K562 (cell line): Measurements from ENCODE around the gene CPNE9. TPM values are rescaled to one million over a fixed set of nuclear protein-coding genes. Genes with fewer than 3 reads are reported as not detected.

ENCODE experiments used
- ATF7 ChIP-seq: fragments of 450-650 bp; IDR thresholded peaks from 2 replicates; pipeline ENCODE4 v1.7.1; 2014; ENCODE audit warnings: mild to moderate bottlenecking, moderate library complexity
- BCL6 ChIP-seq: fragments of 250-450 bp; sonication (Bioruptor Pico); IDR thresholded peaks from 2 replicates; pipeline ENCODE4 v1.4.0; 2020
- C11orf30 ChIP-seq: fragments of 450-650 bp; IDR thresholded peaks from 2 replicates; pipeline ENCODE4 v1.6.1; 2016; ENCODE audit warnings: low read depth, mild to moderate bottlenecking
- CAMTA2 ChIP-seq: fragments of 250-450 bp; sonication (Bioruptor Pico); conservative IDR thresholded peaks from 2 replicates; pipeline ENCODE4 v1.5.1; 2022
- CBX2 ChIP-seq: fragments of 200-600 bp; sonication (generic); IDR thresholded peaks from one replicate; pipeline ENCODE4 v1.6.1; 2012; ENCODE audit warnings: mild to moderate bottlenecking, low read length, inconsistent platforms; ENCODE audit not compliant: insufficient read depth, poor library complexity, severe bottlenecking
- ETV1 ChIP-seq: fragments of 450-650 bp; conservative IDR thresholded peaks from 2 replicates; pipeline ENCODE4 v1.6.1; 2016; ENCODE audit warnings: missing genetic modification characterization, control low read depth, low read depth, missing compliant biosample characterization
- GABPA ChIP-seq: fragments of 200-800 bp; sonication (Bioruptor generic); conservative IDR thresholded peaks from 2 replicates; pipeline ENCODE4 v1.6.1; 2016; ENCODE audit warnings: low read depth, missing genetic modification characterization, missing compliant biosample characterization
- GTF2E2 ChIP-seq: fragments of 200-800 bp; sonication (Bioruptor generic); IDR thresholded peaks from 2 replicates; pipeline ENCODE4 v1.6.1; 2016; ENCODE audit warnings: missing genetic modification characterization, missing compliant biosample characterization
- HBP1 ChIP-seq: fragments of 450-650 bp; formaldehyde crosslinking; IDR thresholded peaks from 2 replicates; pipeline ENCODE4 v1.4.0; 2022; ENCODE audit warnings: missing genetic modification characterization
- JUND ChIP-seq, 2 experiments: IDR thresholded peaks; 2 replicates in 1 of 2; 3 replicates in 1 of 2; pipeline ENCODE4 v1.6.1; 2011; ENCODE audit warnings: borderline replicate concordance in 2 of 2, low read depth in 2 of 2, low read length in 2 of 2, improper control_type of control experiment in 1 of 2, missing biosample characterization in 1 of 2, missing genetic modification characterization in 1 of 2, missing genetic modification reagents in 1 of 2
- MAZ ChIP-seq, 2 experiments: fragments of 450-650 bp in 1 of 2; sonication (generic) in 1 of 2; formaldehyde crosslinking; IDR thresholded peaks in 1 of 2; conservative IDR thresholded peaks in 1 of 2; 2 replicates each; pipeline versions ENCODE4 v1.4.0 to v1.5.0; 2020; ENCODE audit warnings: mild to moderate bottlenecking in 1 of 2, missing genetic modification reagents in 1 of 2
- MCM3 ChIP-seq: fragments of 450-650 bp; IDR thresholded peaks from 2 replicates; pipeline ENCODE4 v1.6.1; 2016
- MCM5 ChIP-seq: fragments of 450-650 bp; IDR thresholded peaks from 2 replicates; pipeline ENCODE4 v1.6.1; 2016; ENCODE audit warnings: low read depth
- NCOA4 ChIP-seq: fragments of 450-650 bp; IDR thresholded peaks from 2 replicates; pipeline ENCODE4 v1.6.1; 2018; ENCODE audit warnings: mild to moderate bottlenecking; ENCODE audit not compliant: partially characterized antibody
- NCOR1 ChIP-seq: fragments of 450-650 bp; IDR thresholded peaks from 2 replicates; pipeline ENCODE4 v1.6.1; 2016; ENCODE audit warnings: mild to moderate bottlenecking, moderate library complexity
- POLR2AphosphoS5 ChIP-seq: IDR thresholded peaks from 2 replicates; pipeline ENCODE4 v1.6.1; 2011; ENCODE audit warnings: mild to moderate bottlenecking, low read depth, low read length, moderate library complexity; ENCODE audit not compliant: control insufficient read depth, insufficient read depth
- SIN3A ChIP-seq, 2 experiments: fragments of 150-350 bp in 1 of 2; IDR thresholded peaks; 2 replicates each; pipeline ENCODE4 v1.6.1; 2011 to 2016; ENCODE audit warnings: borderline replicate concordance in 2 of 2, low read depth in 2 of 2, low read length in 2 of 2, mild to moderate bottlenecking in 2 of 2, moderate library complexity in 2 of 2; ENCODE audit not compliant: control insufficient read depth in 1 of 2
- TEAD1 ChIP-seq, 2 experiments: fragments of 450-650 bp in 1 of 2; sonication (generic) in 1 of 2; formaldehyde crosslinking; IDR thresholded peaks; 2 replicates each; pipeline versions ENCODE4 v1.4.0 to v1.8.0; 2020 to 2022; ENCODE audit warnings: mild to moderate bottlenecking in 2 of 2, missing genetic modification reagents in 1 of 2
- TGIF2 ChIP-seq: sonication (generic); formaldehyde crosslinking; IDR thresholded peaks from 2 replicates; pipeline ENCODE4 v1.8.1; 2022; ENCODE audit warnings: mild to moderate bottlenecking, missing genetic modification reagents, moderate library complexity
- THRB ChIP-seq: fragments of 450-650 bp; formaldehyde crosslinking; conservative IDR thresholded peaks from 2 replicates; pipeline ENCODE4 v1.4.0; 2022; ENCODE audit warnings: mild to moderate bottlenecking, missing genetic modification characterization
- U2AF1 ChIP-seq: fragments of 200-400 bp; formaldehyde crosslinking; optimal IDR thresholded peaks from 2 replicates; pipeline ENCODE3; 2017; ENCODE audit warnings: mild to moderate bottlenecking, low read depth, low read length, moderate library complexity
- ZBTB1 ChIP-seq: sonication (generic); formaldehyde crosslinking; IDR thresholded peaks from 2 replicates; pipeline ENCODE4 v1.8.1; 2023; ENCODE audit warnings: missing genetic modification reagents, low read depth, mild to moderate bottlenecking, borderline replicate concordance
- ZEB2 ChIP-seq: fragments of 450-650 bp; IDR thresholded peaks from 2 replicates; pipeline ENCODE4 v1.6.1; 2016
- polyA plus RNA-seq, 8 experiments: library from polyadenylated mRNA; depleted of rRNA in 4 of 8; stranded (reverse) in 5 of 8; unstranded in 3 of 8; fragments of >200 nt; fragmentation: Nextera tagmentation in 2 of 8; fragmentation: Illumina TruSeq in 1 of 8; extraction: Ambion mirVana in 2 of 8; extraction: Trizol in 1 of 8; gene quantifications; 2 replicates each; pipeline versions ENCODE4 v1.2.1 to v1.2.3, GENCODE V29; 2011 to 2014; ENCODE audit warnings: inconsistent platforms in 1 of 8, missing spikeins in 1 of 8
- total RNA-seq, 7 experiments: library from RNA; depleted of rRNA in 6 of 7; stranded (reverse); fragments of >200 nt in 6 of 7; fragmentation: Illumina TruSeq in 2 of 7; extraction: Trizol in 2 of 7; gene quantifications; 2 replicates each; pipeline versions ENCODE4 v1.2.1 to v1.2.3, GENCODE V29; 2011 to 2021; ENCODE audit warnings: low replicate concordance in 1 of 7
- TF ChIP-seq, protein P1 (sequence below): fragments of 450-650 bp; IDR thresholded peaks from 2 replicates; pipeline ENCODE4 v1.6.1; 2014; ENCODE audit warnings: low read depth, mild to moderate bottlenecking, moderate library complexity, borderline replicate concordance

CPNE9 gene
- total and polyA plus RNA-seq, 9 of the 15 experiments (the other 6 are each of a cell fraction or from before 2014, with no cell fraction given) = 0.22 to 0.56 (median 0.29) TPM; not detected in 3

DNA sequence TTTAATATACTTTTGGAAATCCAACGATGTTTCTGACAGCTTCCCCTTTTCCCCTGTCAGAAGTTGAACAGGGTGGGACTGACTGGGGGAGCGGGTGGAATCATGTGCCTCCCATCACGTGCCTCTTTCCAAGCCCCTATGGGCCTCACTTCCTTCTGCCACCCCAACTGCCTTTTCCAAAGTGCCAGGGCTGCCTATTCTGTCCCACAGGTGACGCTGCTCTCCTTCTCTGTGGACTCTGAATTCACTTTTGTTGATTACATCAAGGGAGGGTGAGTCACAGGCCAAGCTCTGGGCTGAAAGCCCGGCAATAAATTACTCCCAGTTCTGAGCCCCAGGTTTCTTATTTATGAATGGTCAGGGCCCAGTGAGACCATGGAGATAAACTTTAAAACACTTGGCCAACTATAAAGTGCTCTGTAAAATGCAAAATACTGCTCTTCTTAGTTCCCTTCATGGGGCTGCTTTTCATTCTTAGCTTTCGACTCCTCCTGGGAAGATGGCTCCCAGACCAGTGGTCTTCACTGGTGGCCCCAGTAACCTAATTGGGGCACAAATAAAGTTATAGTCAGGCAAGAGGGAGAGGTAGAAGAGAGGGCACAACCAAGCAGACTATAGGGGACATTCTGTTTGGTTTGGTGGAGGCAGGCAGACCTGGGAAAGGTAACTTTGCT, 12.3 kb downstream of the CPNE9 start (continued):
- no peak for TF ChIP-seq THRB (CRISPR knock-in tag)
- TF ChIP-seq ZBTB1 (CRISPR knock-in tag) = 0 out of 2 replicates have a peak, but pooled peaks have one; percentile 23
- no peak for TF ChIP-seq HBP1
- TF ChIP-seq, protein P1, sequence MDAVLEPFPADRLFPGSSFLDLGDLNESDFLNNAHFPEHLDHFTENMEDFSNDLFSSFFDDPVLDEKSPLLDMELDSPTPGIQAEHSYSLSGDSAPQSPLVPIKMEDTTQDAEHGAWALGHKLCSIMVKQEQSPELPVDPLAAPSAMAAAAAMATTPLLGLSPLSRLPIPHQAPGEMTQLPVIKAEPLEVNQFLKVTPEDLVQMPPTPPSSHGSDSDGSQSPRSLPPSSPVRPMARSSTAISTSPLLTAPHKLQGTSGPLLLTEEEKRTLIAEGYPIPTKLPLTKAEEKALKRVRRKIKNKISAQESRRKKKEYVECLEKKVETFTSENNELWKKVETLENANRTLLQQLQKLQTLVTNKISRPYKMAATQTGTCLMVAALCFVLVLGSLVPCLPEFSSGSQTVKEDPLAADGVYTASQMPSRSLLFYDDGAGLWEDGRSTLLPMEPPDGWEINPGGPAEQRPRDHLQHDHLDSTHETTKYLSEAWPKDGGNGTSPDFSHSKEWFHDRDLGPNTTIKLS = peak; percentile 24; the same call in 1 of the 2 replicates
- no peak for TF ChIP-seq MCM5
- no peak for TF ChIP-seq BCL6
- peak; percentile 63 for TF ChIP-seq NCOR1
- TF ChIP-seq CAMTA2 (CRISPR knock-in tag) = no peak
- no peak for TF ChIP-seq U2AF1
- TF ChIP-seq SIN3A (IDR thresholded peaks at IDR 0.05; ENCODE audit: borderline replicate concordance in 2 of 2, control insufficient read depth in 1 of 2, low read depth in 2 of 2, low read length in 2 of 2) = no peak
- peak; percentile 60; the same call in 1 of the 2 replicates for TF ChIP-seq GTF2E2 (tag)
- peak; percentile 54 for TF ChIP-seq GABPA (tag)
- TF ChIP-seq MAZ (CRISPR knock-in tag; conservative IDR thresholded peaks at IDR 0.05 in 1 of 2, IDR thresholded peaks at IDR 0.05 in 1 of 2) = peak; percentile 58 to 81
- TF ChIP-seq TEAD1 (CRISPR knock-in tag; IDR thresholded peaks at IDR 0.05) = no peak
- peak; percentile 56 for TF ChIP-seq ETV1 (tag)
- peak; percentile 35; the same call in 1 of the 2 replicates for TF ChIP-seq ZEB2
- no peak for TF ChIP-seq MCM3
- TF ChIP-seq C11orf30 = peak; percentile 69
- no peak for TF ChIP-seq NCOA4
- no peak for TF ChIP-seq CBX2
- peak; percentile 100 for TF ChIP-seq JUND (IDR thresholded peaks at IDR 0.05; ENCODE audit: borderline replicate concordance, low read depth, low read length)
- TF ChIP-seq JUND (tag; IDR thresholded peaks at IDR 0.05; ENCODE audit: borderline replicate concordance, low read depth, low read length) = peak; percentile 99
- TF ChIP-seq TGIF2 (CRISPR knock-in tag) = no peak
- peak; percentile 34; the same call in 1 of the 2 replicates for TF ChIP-seq POLR2AphosphoS5
- peak; percentile 93 for TF ChIP-seq ATF7
